GM18507 (cell line): ENCODE measurements around the gene MYO9A.
"Not testable (repeated sequence)": the region's sequence is repeated elsewhere in the genome, so short reads cannot be mapped to it uniquely, and the experiment has no call there.

Experiments
- DNase-seq: peaks from one replicate; pipeline ENCODE4 v3.0.0; 2011; ENCODE audit warnings: low read depth; ENCODE audit not compliant: insufficient read length; ENCODE audit errors: extremely low spot score
- FAIRE-seq: peaks from 2 replicates; lab custom pipeline; 2011; peaks lifted over from hg19 to GRCh38; lab: Jason Lieb, UNC

MYO9A gene

DNA sequence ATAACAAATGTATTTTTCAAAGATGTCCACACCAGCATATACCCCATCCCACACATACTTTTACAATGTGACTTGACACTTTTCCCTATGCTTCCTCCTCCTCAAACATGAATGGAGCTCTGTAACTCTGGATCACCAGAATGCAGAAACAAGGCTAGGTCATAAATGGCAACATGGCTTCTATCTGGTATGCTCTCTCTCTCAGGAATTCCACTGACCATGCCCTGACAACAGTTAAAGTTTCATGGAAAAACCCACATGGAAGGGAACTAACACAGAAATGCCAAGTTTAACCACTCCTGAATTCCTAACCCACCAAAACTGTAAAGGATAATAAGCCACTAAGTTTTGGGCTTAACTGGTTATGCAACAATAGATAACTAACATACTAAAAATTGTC is 19.9 kb downstream of the MYO9A start:
- no peak for FAIRE-seq
- no peak for DNase-seq

DNA sequence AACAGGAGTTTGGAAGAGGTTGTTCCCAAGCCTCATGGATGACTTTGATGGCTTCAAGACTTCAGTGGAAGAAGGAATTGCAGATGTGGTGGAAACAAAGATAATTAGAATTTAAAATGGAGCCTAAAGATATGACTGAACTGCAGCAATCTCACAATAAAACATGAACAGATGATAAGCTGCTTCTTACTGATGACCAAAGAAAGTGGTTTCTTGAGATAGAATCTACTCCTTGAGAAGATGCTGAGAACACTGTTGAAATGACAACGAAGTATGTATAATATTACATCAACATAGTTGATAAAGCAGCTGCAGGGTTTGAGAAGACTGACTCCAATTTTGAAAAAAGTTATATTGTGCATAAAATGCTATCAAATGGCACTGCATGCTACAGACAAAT is 21.2 kb downstream of the MYO9A start:
- no peak for DNase-seq
- FAIRE-seq: no peak

DNA sequence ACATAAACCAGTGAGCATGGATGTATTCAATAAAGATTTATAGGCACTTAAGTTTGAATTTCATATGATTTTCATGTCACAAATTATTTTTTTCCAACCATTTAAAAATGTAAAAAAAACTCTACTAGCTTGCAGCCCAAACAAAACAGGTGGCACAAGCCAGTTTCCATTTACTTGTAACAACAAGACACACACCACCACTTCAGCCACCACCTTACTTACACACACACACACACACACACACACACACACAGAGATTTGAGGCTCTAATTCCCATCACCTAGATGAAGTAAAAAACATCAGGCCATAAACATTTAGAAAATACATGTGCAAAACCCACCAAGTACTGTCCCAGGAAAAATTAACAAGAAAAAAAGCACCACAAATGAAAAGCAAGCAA is 25.3 kb downstream of the MYO9A start:
- DNase-seq (no peak), FAIRE-seq (no peak)

DNA sequence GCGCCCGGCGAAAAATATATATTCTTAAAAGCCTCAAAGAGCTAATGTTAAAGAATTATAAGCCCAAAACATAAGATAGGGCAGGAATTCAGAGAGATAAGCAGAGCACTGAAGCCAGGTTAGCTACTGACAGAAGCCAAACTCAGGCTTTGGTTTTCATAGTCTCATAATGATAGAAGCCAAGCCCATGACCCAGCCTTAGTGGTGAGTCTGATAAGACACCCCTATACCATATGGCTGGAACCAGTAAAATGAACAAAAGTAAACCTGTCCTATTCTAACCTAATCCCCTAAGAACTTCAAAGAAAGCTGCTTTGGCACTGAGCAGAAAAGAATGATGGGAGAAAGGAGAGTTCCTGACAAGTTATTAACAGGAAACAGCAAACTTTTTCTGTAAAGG is 25.9 kb downstream of the MYO9A start:
- no peak for DNase-seq
- no peak for FAIRE-seq

DNA sequence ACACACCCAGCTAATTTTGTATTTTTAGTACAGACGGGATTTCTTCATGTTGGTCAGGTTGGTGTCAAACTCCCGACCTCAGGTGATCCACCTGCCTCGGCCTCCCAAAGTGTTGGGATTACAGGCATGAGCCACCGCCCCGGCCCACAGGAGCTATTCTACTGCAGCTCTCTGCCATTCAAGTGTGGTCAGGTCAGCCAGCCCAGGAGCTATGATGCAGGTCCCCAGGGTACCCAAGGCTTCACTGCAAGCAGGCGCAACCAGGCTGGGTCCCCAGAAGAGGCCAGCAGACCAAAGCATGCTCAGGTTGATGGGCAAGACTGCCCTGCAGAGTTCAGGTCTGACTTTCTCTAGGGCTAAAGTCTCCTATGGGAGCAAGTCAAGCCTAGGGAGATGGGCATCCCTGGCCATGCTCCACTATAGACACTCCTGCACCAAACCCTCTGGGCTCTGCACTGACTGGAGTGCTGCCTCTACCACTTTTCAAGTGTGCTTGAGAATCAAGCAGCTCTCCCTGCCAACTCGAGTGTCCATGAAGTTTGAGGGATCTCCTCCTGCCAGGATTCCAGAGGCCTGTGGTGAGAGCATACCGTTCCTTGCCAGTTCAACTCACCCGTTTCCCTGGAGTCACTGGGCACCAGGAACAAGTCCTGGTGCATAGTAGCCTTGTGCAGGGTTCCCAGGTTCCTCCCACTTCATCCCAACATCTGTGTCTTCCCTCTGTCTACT is 30.9 kb downstream of the MYO9A start:
- FAIRE-seq (no peak), DNase-seq (no peak)

DNA sequence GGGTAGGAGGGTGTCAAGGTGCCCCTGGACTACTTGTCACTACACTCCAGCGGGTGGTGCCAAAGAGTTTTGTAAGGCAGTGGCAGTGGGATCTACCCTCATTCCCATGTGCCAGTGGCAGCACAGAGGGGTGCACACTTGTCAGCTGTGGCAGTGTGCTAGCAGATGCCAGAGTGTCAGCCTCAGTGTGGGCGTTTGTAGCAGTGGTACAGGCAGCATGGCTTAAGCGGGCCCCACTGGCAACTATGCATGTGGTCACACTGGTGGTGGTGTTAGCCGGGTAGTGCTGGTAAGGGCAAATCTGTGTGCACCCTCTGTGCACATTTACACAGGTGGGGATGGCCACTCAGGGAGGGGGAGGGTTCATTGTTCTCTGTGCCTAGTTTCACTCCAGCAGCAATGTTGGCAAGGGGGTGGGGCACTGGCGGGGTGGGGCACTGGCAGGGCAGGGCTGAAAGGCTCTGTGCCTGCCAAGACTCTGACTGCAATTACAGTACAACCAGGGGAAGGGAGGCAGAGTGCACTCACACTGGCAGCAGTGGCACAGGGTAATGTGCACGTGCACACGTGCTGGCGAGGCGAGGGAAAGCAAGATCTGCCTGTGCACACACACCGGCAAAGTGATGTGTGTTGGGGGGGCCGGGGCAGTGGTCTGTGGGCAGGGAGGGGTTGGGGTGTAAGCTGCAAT is 31.8 kb downstream of the MYO9A start:
- FAIRE-seq: no peak

DNA sequence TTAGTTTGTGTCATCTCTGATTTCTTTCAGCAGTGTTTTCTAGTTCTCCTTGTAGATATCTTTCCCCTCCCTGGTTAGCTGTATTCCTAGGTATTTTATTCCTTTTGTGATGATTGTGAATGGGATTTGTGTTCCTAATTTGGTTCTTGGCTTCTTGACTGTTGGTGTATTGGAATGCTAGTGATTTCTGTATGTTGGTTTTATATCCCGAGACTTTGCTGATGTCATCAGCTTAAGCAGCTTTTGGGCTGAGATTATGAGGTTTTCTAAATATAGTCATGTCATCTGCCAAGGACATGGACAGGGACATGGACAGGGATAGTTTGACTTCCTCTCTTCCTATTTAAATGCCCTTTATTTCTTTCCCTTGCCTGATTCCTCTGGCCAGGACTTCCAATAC is 35.8 kb downstream of the MYO9A start:
- no peak for FAIRE-seq
- no peak for DNase-seq

More for the DNA sequence above, 31.8 kb downstream of the MYO9A start:
- DNase-seq: no peak

DNA sequence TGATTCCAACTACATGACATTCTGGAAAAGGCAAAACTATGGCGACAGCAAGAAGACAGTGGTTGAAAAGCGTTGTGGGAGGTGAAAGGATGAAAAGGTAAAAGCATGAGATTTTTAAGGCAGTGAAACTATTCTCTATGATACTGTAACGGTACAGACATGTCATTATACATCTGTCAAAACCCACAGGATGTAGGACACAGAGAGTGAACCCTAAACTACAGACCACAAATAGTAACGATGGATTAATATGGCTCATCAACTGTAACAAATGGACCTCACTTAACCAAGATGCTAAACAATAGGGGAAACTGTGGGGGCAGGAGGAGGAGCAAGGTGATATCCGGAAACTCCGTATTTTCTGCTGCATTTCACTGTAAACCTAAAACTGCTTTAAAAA is 39.1 kb downstream of the MYO9A start:
- DNase-seq (peak; percentile 2), FAIRE-seq (peak; percentile 89)

DNA sequence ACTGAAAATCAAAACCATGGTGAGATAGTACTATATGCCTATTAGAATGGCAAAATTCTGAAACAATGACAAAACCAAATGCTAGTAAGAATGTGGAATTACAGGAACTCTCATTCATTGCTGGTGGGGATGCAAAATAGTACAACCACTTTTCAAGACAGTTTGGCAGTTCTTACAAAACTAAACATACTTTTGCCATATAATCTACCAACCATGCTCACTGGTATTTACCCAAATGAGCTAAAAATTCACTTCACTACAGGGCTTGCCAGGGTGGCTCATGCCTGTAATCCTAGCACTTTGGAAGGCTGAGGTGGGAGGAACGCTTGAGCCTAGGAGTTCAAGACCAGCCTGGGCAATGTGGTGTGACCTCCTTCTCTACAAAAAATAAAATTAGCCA is 40.0 kb downstream of the MYO9A start:
- DNase-seq: no peak
- peak; percentile 5 for FAIRE-seq

DNA sequence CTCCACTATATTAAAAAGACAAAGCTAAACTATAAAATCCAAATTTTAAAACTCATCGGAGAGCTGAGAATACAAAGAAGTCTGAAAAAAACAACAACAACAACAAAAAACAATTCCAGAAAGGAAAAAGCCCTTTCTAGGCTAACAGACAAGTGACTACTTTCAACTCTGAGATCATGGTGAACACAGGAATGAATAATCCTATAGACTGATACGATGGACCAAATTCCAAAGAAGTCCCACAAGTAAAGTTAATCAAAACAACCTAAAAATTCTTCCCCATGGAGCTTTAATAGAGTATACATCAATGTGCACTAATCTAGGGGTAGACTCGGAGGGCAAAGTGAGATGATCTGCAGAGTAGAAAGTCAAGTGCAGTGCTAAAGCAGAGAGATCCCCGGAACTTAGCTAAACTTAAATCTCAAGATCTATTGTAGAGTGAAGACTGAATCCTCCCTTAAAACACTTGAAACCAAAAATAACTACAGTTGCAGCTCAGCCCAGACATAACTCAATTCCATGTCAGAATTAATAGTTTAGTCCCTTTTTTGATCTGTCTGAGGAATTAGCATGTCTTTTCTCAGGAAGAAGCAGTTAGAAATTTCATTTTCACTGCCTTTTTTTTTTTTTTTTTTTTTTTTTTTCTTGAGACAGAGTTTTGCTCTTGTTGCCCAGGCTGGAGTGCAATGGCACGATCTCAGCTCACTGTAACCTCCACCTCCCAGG is 43.5 kb downstream of the MYO9A start:
- DNase-seq (no peak), FAIRE-seq (no peak)

DNA sequence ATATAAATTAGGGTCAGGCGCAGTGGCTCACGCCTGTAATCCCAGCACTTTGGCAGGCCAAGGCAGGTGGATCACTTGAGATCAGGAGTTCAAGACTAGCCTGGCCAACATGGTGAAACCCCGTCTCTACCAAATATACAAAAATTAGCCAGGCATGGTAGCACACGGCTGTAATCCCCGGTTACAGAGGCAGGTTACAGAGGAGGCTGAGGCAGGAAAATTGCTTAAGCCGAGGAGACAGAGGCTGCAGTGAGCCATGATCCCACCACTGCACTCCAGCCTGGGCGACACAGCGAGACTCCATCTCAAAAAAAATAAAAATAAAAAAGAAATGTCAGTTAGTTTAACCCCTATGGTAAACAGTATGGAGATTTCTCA is 46.5 kb downstream of the MYO9A start:
- DNase-seq, FAIRE-seq: not testable (repeated sequence)

DNA sequence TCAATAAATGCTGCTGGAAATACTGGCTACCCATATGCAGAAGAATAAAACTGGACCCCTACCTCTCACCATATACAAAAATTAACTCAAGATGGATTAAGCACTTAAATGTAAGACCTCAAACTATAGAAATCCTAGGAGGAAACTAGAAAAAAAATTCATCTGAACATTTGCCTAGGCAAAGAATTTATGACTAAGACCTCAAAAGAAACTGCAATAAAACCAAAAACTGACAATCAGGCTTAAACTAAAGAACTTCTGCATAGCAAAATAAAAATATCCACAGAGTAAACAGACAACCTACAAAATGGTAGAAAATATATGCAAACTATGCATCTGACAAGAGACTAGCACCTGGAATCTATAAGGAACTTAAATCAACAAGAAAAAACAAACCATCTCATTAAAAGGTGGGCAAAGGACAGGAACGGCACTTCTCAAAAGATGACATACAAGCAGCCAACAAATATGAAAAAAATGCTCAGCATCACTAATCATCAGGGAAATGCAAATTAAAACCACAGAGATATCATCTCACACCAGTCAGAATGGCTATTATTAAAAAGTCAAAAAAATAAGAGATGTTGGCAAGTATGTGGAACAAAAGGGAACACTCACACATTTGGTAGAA is 47.0 kb downstream of the MYO9A start:
- no peak for FAIRE-seq
- no peak for DNase-seq

DNA sequence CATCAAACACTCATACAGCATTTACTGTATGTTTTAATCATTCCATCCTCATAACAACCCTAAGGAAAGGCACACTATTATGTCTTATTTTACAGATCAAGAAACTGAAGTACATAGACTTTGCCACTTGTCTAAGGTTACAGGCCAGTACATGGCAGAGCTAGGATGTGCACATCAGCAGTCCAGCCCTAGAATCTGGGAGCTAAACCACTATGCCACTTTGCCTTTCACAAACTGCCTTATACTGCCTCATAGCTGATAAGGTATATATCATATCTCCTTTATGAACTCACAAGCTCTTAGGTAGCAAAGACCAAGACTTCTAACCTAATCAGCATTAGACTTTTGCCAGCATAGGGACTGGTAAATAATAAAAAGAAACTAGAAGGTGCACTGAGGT is 49.1 kb downstream of the MYO9A start:
- no peak for FAIRE-seq
- DNase-seq: no peak

DNA sequence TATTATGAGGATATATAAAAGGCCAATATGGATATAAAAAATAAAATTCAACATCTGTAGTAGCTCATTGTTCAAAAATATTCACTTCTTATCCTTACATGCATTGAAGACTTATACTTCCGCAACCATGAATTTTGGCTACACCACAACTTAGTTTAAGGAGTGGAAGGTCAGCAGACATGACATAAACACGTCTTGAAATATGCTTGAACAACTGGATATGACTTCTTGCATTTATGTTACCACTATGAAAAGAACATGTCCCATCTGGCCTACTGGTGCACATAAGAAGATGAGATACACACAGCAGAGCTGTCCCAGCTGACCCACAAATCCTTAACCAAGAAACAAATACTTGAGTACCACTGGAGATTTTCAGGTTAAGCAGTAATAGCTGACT is 52.1 kb downstream of the MYO9A start:
- DNase-seq (no peak), FAIRE-seq (no peak)

DNA sequence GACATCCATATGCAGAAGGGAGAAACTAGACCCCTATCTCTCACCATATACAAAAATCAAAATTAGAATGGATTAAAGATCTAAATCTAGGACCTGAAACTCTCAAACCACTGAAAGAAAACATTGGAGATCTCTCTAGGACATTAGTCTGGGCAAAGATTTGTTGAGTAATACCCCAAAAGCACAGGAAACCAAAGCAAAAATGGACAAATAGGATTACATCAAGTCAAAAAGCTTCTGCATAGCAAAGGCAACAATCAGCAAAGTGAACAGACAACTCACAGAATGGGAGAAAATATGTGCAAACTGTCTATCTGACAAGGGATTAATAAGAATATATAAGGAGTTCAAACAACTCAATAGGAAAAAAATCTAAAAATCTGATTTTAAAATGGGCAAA is 54.8 kb downstream of the MYO9A start:
- DNase-seq (no peak), FAIRE-seq (no peak)

DNA sequence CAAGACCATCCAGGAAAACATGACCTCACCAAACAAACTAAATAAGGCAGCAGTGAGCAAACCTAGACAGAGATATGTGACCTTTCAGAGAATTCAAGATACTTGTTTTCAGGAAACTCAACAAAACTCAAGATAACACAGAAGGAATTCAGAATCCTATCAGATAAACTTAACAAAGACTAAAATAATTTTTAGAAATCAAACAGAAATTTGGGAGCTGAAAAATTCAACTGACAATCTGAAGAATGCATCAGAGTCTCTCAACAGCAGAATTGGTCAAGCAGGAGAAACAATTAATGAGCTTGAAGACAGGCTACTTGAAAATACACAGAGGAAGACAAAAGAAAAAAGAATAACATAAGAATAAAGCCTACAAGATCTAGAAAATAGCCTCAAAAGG is 55.6 kb downstream of the MYO9A start:
- DNase-seq: no peak
- FAIRE-seq: no peak

DNA sequence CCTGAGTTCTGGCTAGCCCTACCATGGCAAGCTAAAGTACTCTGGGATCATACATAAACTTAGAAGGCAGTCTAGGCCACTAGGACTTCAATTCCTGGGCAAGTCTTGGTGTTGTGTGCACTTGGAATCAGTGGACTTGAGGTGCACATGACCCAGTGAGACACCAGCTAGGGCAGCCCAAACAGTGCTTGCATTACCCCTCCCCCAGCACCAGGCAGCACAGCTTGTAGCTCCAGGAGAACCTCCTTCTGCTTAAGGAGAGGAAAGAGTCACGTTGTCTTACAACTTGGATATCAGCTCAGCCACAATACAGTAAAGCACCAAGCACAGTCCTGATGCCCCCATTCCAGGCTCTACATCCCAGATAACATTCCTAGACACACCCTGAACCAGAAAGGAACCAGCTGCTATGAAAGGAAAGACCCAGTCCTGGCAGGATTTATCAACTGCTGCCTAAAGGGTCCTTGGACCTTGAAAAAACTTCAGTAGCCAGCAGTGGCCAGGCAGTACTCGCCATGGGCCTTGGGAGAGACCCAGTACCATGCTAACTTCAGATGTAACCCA is 57.2 kb downstream of the MYO9A start:
- no peak for DNase-seq
- FAIRE-seq: no peak

DNA sequence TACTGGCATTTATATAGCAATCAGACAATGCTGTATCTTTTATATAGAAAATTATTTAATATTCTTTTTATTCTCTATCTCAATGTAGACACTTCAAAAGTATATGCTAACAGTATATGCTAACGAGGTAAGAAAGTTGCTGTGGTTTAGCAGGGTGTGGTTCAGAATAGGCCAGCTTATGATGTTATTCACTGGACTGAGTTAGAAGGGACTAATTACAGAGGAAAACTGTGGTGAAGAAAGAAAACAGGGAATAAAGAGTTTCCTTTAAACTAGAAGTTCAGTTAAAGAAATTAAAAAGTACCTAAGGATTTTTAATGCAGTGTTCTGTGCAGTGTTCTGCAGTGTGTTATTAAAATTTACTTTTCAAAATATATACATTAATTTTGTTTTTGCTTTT is 59.4 kb downstream of the MYO9A start:
- no peak for DNase-seq

DNA sequence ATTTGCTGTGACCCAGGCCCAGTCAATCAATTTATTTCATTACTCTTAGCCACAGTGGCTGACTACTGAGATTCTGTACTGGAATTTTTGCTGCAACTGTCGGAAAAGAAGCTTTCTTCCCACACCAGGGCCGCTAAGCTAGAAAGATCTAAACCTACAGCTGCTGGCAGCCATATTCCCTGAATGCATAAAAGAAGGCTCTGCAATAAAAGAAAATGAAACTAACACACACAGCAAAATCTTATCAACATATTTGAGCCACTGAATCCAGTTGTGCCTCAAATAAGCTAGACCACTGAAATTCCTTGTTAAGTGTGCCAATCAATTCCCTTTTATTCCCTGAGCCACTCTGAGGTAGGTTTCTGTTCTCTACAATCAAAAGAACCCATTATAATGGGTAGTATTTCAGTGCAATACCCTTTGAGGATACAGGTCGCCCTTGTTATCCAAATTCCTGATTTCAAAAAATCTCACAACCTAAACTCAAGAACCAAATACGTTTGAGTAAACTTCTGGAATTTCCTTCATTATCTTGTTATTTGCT is 60.3 kb downstream of the MYO9A start:
- no peak for FAIRE-seq
- DNase-seq: no peak

More for the DNA sequence above, 59.4 kb downstream of the MYO9A start:
- FAIRE-seq: no peak

DNA sequence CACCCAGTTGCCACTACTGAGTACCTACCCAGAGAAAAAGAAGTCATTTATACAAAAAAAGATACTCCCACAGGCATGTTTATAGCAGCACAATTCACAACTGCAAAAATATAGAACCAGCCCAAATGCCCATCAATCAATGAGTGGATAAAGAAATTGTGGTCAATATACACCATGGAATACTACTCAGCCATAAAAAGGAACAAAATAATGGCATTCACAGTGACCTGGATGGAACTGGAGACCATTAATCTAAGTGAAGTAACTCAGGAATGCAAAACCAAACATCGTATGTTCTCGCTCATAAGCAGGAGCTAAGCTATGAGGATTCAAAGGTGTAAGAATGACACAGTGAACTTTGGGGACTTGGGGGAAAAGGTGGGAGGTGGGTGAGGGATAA is 61.7 kb downstream of the MYO9A start:
- not testable (repeated sequence) for FAIRE-seq

More for the DNA sequence above, 61.7 kb downstream of the MYO9A start:
- DNase-seq: not testable (repeated sequence)
